ENCODE measurements around the gene ARSG. TPM values are rescaled to one million over a fixed set of nuclear protein-coding genes. Genes with fewer than 3 reads are reported as not detected.

ARSG gene
- total and polyA plus RNA-seq, 9 of the 15 experiments (the other 6 are each of a cell fraction or from before 2014, with no cell fraction given): 1.0 to 5.6 (median 1.8) TPM

- TF ChIP-seq RERE (CRISPR knock-in tag; IDR thresholded peaks at IDR 0.05; ENCODE audit: borderline replicate concordance) (no peak), ELK1 (CRISPR knock-in tag; IDR thresholded peaks at IDR 0.05) (no peak), ZNF830 (CRISPR knock-in tag; IDR thresholded peaks at IDR 0.05) (no peak), TBL1XR1 (IDR thresholded peaks at IDR 0.05; ENCODE audit: low read length in 2 of 2) (peak in 1 of 2 experiments; percentile 64; a peak in 2 of 4 replicates), MCM7 (IDR thresholded peaks at IDR 0.05) (no peak), ZNF76 (CRISPR knock-in tag; IDR thresholded peaks at IDR 0.05; ENCODE audit: borderline replicate concordance) (peak; percentile 83), ESRRB (CRISPR knock-in tag; IDR thresholded peaks at IDR 0.05; ENCODE audit: borderline replicate concordance) (no peak), ZNF280B (CRISPR knock-in tag; IDR thresholded peaks at IDR 0.05) (no peak), ATF7 (IDR thresholded peaks at IDR 0.05) (no peak), JUND (IDR thresholded peaks at IDR 0.05; ENCODE audit: borderline replicate concordance, low read depth, low read length) (peak; percentile 56; the same call in 1 of the 2 replicates), JUND (tag; IDR thresholded peaks at IDR 0.05; ENCODE audit: borderline replicate concordance, low read depth, low read length) (peak; percentile 38; the same call in 1 of the 3 replicates), RNF219 (CRISPR knock-in tag; IDR thresholded peaks at IDR 0.05) (no peak), MAFG (tag; conservative IDR thresholded peaks at IDR 0.05) (no peak), RBM22 (IDR thresholded peaks at IDR 0.05; ENCODE audit: low read depth, low read length, poor library complexity, severe bottlenecking) (no peak), ZNF77 (CRISPR knock-in tag; IDR thresholded peaks at IDR 0.05) (no peak)
Measured at GRCh38 chr17:68437979-68438822, 146.9 kb downstream of the ARSG start (continued).
